Lung (tissue), 12 donors: Measurements from ENCODE around the gene WNT9B. TPM values are rescaled to one million over a fixed set of nuclear protein-coding genes. Genes with fewer than 3 reads are reported as not detected.

Source experiments
- ATAC-seq: fragments of 200-7000 bp; cut with Tn5 transposase; one replicate; pipeline ENCODE4 v1.9.1; 2020; ENCODE audit warnings: moderate number of reproducible peaks; ENCODE audit not compliant: insufficient read depth, low FRiP score
- DNase-seq, 3 donors: peaks; one replicate each; pipeline ENCODE4 v3.0.0-alpha.2; 2013 to 2017
- H3K27ac ChIP-seq, 2 donors: one replicate each; pipeline ENCODE4 v1.5.1; 2013; ENCODE audit warnings: mild to moderate bottlenecking in 2 of 2, moderate library complexity in 2 of 2, control low read depth in 1 of 2, inconsistent platforms in 1 of 2, low read depth in 1 of 2, low read length in 1 of 2
- H3K27me3 ChIP-seq, 3 donors: one replicate each; pipeline ENCODE4 v1.5.1; 2013; ENCODE audit warnings: low read length in 2 of 3; ENCODE audit not compliant: control insufficient read depth in 3 of 3, insufficient read depth in 3 of 3
- H3K36me3 ChIP-seq, 4 donors: one replicate each; pipeline ENCODE4 v1.5.1; 2013; ENCODE audit warnings: low read length in 4 of 4, mild to moderate bottlenecking in 1 of 4, moderate library complexity in 1 of 4; ENCODE audit not compliant: control insufficient read depth in 4 of 4, insufficient read depth in 4 of 4
- H3K4me1 ChIP-seq, 5 donors: one replicate each; pipeline ENCODE4 v1.5.1; 2013; ENCODE audit warnings: low read length in 5 of 5, mild to moderate bottlenecking in 2 of 5, moderate library complexity in 1 of 5; ENCODE audit not compliant: control insufficient read depth in 5 of 5, insufficient read depth in 5 of 5
- H3K4me3 ChIP-seq: one replicate; pipeline ENCODE4 v1.5.1; 2013; ENCODE audit warnings: mild to moderate bottlenecking, control low read depth, moderate library complexity
- H3K9ac ChIP-seq, 2 donors: one replicate each; pipeline ENCODE4 v1.5.1; 2013; ENCODE audit warnings: low read length in 2 of 2, control low read depth in 1 of 2; ENCODE audit not compliant: insufficient read depth in 1 of 2
- H3K9me3 ChIP-seq, 4 donors: one replicate each; pipeline ENCODE4 v1.5.1; 2013; ENCODE audit warnings: low read length in 3 of 4, mild to moderate bottlenecking in 1 of 4, moderate library complexity in 1 of 4; ENCODE audit not compliant: control insufficient read depth in 4 of 4, insufficient read depth in 3 of 4
- WGBS, 2 donors: extraction: QIAGEN DNeasy Blood & Tissue Kit; methylation state at CpG; one replicate each; pipeline ENCODE4 v1.1.7; 2013; 5-methylcytosine and 5-hydroxymethylcytosine counted together
- polyA plus RNA-seq, 2 donors: library from polyadenylated mRNA; stranded (reverse); fragments of 200-250 nt; gene quantifications; one replicate each; pipeline ENCODE4 v1.2.1, GENCODE V29; 2013
- total RNA-seq, 2 donors: library from RNA; depleted of rRNA in 1 of 2; stranded (reverse); fragments of >200 nt in 1 of 2; gene quantifications; one replicate each; pipeline ENCODE4 v1.2.1, GENCODE V29; 2014 to 2021
- TF ChIP-seq, protein P1 (sequence below): IDR thresholded peaks from 2 replicates; pipeline ENCODE4 v1.5.1; 2012; ENCODE audit warnings: mild to moderate bottlenecking; ENCODE audit errors: control extremely low read depth, extremely low read depth
- donor health status: control.
- donor health status: control.
- donor health status: Bipolar disorder and iron deficiency.
- donor health status: healthy.
- donor health status: DM: yes; HTN: yes; CAD: no.

WNT9B gene
- total and polyA plus RNA-seq, 4 donors, result 0.11 to 0.33 (median 0.17) TPM

DNA sequence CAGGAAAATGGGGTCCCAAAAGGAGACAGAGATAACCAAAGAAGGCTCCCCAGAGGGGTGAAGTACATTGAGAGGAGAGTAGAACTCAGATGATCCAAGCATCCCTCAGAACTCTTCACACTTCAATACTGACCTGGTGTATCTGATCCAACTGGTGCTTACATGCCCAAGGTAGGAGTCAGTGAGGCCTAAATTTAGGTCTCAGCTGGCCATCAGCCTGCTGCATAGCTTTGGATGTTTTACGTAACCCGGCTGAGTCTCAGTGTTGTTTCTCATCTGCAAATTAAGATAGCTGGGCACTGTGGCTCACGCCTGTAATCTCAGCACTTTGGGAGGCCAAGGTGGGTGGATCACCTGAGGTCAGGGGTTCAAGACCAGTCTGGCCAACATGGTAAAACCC lies 59.9 kb downstream of the WNT9B start:
- Histone ChIP-seq H3K9me3 (no peaks in the 10 kb centered on the region), H3K9ac (no peak overlapping the region), H3K4me3 (no peak overlapping the region), H3K36me3 (no peaks in the 10 kb centered on the region), H3K27me3 (no peaks in the 10 kb centered on the region), H3K27ac (no peak overlapping the region), H3K4me1 (peaks cover 0 to under 1% (median 0%) of the 10 kb centered on the region in 5 donors)
- 89 to 99% methylated on average over 3 of the region's 3 CpGs for WGBS, 2 donors
- DNase-seq (no peak), ATAC-seq (no peak)
- TF ChIP-seq, protein P1, sequence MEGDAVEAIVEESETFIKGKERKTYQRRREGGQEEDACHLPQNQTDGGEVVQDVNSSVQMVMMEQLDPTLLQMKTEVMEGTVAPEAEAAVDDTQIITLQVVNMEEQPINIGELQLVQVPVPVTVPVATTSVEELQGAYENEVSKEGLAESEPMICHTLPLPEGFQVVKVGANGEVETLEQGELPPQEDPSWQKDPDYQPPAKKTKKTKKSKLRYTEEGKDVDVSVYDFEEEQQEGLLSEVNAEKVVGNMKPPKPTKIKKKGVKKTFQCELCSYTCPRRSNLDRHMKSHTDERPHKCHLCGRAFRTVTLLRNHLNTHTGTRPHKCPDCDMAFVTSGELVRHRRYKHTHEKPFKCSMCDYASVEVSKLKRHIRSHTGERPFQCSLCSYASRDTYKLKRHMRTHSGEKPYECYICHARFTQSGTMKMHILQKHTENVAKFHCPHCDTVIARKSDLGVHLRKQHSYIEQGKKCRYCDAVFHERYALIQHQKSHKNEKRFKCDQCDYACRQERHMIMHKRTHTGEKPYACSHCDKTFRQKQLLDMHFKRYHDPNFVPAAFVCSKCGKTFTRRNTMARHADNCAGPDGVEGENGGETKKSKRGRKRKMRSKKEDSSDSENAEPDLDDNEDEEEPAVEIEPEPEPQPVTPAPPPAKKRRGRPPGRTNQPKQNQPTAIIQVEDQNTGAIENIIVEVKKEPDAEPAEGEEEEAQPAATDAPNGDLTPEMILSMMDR, result no peak

- no peak overlapping the region for H3K9ac ChIP-seq
- H3K9me3 ChIP-seq, result no peaks in the 10 kb centered on the region
- DNase-seq, result no peak
- H3K27me3 ChIP-seq, result peaks cover 0 to 2% (median 0%) of the 10 kb centered on the region in 3 donors
- WGBS, 2 donors, result 0 to 40% methylated on average over 1 of the region's 1 CpG
- TF ChIP-seq, protein P1, result no peak
- H3K4me3 ChIP-seq, result no peak overlapping the region
- H3K27ac ChIP-seq, result no peak overlapping the region
- no peaks in the 10 kb centered on the region for H3K4me1 ChIP-seq
- no peak for ATAC-seq
- H3K36me3 ChIP-seq, result no peaks in the 10 kb centered on the region
Measured at GRCh38 chr17:46915596-46915995, 64.2 kb downstream of the WNT9B start.

- WGBS, 2 donors, result 94 to 99% methylated on average over 2 of the region's 2 CpGs
- no peak overlapping the region for H3K27ac ChIP-seq
- DNase-seq, result no peak
- no peaks in the 10 kb centered on the region for H3K4me1 ChIP-seq
- no peak overlapping the region for H3K4me3 ChIP-seq
- H3K27me3 ChIP-seq, result peaks cover 0 to 2% (median 0%) of the 10 kb centered on the region in 3 donors
- H3K9me3 ChIP-seq, result no peaks in the 10 kb centered on the region
- no peak overlapping the region for H3K9ac ChIP-seq
- H3K36me3 ChIP-seq, result no peaks in the 10 kb centered on the region
- TF ChIP-seq, protein P1, result no peak
- no peak for ATAC-seq
Measured at GRCh38 chr17:46916211-46916610, 64.8 kb downstream of the WNT9B start.

DNA sequence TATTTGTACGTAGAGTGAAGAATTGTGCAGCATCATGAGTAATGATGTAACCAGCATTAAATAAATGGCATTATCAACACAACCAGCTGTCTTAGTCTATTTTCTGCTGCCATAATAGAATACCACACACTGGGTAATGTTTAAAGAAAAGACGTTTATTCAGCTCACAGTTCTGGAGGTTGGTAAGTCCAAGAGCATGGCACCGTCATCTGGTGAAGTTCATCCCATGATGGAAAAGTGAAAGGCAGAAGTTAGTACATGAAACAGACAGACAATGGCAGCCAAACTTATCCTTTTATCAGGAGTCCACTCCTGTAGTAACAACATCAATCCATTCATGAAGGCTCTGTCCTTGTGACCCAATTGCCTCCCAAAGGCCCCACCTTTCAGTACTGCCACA lies 65.2 kb downstream of the WNT9B start:
- Histone ChIP-seq H3K4me1 (no peaks in the 10 kb centered on the region), H3K27me3 (peaks cover 0 to 2% (median 0%) of the 10 kb centered on the region in 3 donors), H3K27ac (no peak overlapping the region), H3K4me3 (no peak overlapping the region), H3K36me3 (no peaks in the 10 kb centered on the region), H3K9ac (no peak overlapping the region), H3K9me3 (no peaks in the 10 kb centered on the region)
- TF ChIP-seq, protein P1, result no peak
- 91 to 93% methylated on average over 3 of the region's 3 CpGs for WGBS, 2 donors
- DNase-seq, result no peak
- no peak for ATAC-seq
